Head of caudate nucleus (tissue), 42 donors: ENCODE results near the gene FAH.
A peak's percentile ranks its signal among the peaks of the same experiment; 100 is the strongest.
"Not testable (repeated sequence)": the region's sequence is repeated elsewhere in the genome, so short reads cannot be mapped to it uniquely, and the experiment has no call there.

Experiments used
- DNase-seq, 42 donors: peaks; one replicate each; pipeline versions ENCODE4 v3.0.0 to v3.0.0-alpha.2; 2020 to 2021; ENCODE audit warnings: mixed read lengths in 7 of 42
- intact Hi-C: fragments of 100-400 bp; cut with DNase I; formaldehyde crosslinking; loops from one replicate; pipeline ENCODE4 v1.15.0; 2022

Gene FAH

DNA sequence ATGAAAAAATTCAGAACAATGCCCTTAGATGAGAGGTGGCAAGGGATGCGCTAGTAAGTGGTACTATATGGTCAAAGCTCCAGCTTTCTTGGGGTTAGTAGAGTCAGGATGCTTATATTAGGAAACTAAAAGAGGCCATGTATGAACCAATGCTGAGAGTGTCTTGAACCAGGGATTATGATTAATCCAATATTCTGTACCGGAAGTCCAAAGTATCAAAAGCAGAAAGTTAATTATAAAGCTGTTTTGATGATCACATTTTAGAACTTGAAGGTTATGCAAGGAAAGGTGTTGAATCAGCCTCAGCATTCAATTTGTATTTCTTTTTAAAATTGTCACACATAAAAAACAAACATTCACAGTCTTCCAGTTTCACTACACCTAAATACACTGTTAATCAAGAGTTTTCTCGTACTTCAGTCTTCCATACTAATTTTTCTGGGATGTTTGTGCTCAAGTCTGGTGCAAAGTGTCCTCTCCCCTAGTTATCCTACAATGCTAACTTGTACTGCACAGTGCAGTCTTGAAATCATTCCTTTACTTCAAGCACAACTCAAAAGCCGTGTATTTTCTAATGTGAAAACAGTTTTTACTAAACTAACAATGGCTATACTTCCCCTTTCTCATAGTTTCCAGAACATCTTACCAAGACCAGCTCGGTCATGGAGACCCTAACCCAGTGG lies 10.7 kb upstream of the FAH start:
- intact Hi-C loops, result no loop called here

GRCh38 chr15:80142646-80143045 lies 10.2 kb upstream of the FAH start:
- intact Hi-C loops, result no loop called here
- no peak for DNase-seq

More for the DNA sequence above, 10.7 kb upstream of the FAH start:
- no peak for DNase-seq

DNA sequence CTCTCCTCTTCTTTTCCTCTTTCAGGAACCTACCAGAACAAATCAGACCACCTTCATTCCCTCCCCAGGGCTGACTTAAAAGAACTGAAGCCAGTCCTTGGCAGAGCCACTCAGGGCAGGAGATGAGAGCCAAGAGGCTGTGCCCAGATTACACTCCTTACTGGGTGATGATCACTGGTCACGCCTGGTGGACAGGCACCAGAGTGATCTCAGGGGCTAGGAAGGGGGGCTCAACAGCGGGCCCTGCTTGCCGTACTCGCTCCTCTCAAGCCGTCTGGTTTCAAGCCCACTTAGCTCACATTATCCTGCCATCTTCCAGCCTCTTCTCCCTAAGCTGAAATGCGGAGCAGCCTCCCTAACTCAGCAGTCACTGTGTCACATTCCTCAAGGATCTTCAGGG lies 1.7 kb upstream of the FAH start:
- intact Hi-C loops, result loop anchor here (10.0 kb wide), 1 partner anchor 76 kb away; no protein-coding TSS in a partner anchor
- no peak for DNase-seq

DNA sequence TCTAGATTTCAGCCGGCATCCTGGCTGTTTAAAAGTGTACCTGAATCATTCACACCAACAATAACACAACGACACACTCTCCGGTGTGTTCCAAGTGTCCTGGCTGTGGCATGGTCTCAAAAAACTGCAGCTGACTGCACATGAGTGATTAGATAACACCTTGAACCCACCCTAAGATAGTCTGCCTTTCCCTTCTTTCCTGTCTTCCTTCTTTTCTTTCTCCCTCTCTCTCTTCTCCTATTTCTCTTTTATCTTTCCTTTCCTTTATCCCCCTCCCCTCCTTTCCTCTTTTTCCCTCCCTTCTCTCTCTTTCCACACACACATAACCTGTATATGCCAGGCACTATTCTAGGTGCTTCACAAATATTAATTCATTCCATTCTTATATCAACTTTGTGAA lies 1.2 kb upstream of the FAH start:
- DNase-seq, result no peak
- intact Hi-C loops, result loop anchor here (10.0 kb wide), 1 partner anchor 77 kb away; no protein-coding TSS in a partner anchor

DNA sequence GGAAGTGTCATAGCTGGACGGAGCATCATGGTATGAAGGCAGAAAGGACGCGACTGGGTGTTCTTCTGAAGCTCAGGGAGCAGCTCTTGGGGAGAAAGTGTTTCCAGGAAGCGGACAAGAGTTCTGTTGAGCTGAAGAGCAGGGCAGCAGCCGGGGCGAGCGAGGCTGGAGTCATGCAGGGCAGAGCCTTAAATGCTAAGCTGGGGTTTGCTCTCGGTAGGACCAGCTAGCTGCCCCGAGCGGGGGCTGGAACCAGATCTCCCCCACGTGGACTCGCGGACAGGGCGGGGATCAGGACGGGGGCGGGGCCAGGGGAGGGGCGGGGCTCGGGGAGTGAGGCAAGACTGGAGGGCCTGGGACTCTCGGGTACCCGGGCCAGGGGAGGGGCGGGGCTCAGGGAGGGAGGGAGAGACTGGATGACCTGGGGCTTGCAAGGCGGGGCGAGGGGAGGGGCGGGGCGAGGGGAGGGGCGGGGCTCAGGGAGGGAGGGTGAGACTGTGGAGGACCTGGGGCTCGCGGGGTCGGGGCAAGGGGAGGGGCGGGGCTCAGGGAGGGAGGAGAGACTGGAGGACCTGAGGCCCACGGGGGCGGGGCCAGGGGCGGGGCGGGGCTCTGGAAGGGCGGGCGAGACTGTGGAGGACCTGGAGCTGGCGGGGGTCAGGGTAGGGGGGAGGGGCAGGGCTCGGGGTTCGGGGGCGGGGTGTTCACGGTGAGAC lies 461 bp upstream of the FAH start:
- intact Hi-C loops, result loop anchor here (10.0 kb wide), 1 partner anchor 78 kb away; no protein-coding TSS in a partner anchor
- DNase-seq, result peak; percentile 52 to 91 (median 81)

GRCh38 chr15:80153900-80154299 lies 1.1 kb downstream of the FAH start:
- intact Hi-C loops, result loop anchor here (10.0 kb wide), 1 partner anchor 79 kb away; no protein-coding TSS in a partner anchor

DNA sequence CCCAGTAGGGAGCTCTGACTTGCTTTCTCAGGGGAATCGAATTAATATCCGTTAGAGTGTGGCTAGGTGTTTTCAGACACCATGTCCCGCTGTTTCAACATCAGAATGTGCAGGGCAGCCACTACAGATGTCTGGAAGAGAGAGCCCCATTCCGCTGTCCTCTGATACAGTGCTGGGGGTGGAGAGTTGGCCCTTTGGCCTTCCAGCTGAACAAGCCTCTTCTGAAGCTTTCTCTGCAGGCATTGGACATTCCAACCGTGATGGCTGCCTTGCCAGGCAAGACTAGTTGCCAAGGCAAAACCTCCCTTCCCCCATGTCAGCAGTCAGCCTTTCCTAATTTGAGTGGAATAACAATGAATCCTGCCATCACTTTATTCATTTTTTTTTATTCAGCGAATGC lies 1.5 kb downstream of the FAH start:
- DNase-seq, result peak in 7 of 42 donors; percentile 13 to 59 (median 34)
- intact Hi-C loops, result loop anchor here (10.0 kb wide), 1 partner anchor 80 kb away; no protein-coding TSS in a partner anchor

More at GRCh38 chr15:80153900-80154299, 1.1 kb downstream of the FAH start:
- DNase-seq, result no peak

DNA sequence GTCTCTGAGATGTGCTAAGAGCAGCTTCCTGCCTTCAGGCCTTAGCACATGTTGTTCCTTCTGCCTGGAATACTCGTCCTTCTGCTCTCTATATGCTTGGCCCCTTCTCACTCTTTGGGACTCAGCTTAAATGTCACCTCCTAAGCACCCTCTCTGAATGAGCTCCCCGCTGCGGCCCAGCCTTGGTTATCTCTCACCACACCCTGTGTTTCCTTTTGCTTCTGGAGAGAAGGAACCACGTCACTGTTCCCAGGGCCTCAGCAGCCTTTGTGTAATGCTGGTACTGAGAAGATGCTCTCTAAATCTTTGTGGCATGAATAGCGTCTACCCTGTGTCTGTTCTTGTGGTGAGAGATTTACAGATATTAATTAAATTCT lies 2.2 kb downstream of the FAH start:
- intact Hi-C loops, result loop anchor here (10.0 kb wide), 1 partner anchor 80 kb away; no protein-coding TSS in a partner anchor
- DNase-seq, result no peak

DNA sequence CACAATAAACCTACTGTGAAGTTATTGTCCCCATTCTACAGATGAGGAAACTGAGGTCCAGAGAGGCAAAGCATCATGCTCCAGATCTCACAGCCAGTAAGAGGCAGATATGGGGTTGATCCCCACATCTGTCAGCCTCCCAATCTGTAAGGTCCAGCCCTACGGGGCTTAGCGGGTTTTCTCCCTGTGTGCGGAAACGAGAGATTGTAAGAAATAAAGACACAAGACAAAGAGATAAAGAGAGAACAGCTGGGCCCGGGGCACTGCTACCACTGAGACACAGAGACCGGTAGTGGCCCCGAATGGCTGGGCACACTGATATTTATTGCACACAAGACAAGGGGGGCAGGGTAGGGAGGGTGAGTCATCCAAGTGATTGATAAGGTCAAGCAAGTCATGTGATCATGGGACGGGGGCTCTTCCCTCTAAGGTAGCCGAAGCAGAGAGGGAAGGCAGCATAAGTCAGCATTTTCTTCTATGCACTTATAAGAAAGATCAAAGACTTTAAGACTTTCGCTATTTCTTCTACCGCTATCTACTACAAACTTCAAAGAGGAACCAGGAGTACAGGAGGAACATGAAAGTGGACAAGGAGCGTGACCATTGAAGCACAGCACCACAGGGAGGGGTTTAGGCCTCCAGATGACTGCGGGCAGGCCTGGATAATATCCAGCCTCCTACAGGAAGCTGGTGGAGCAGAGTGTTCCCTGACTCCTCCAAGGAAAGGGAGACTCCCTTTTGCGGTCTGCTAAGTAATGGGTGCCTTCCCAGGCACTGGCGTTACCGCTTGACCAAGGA lies 2.8 kb downstream of the FAH start:
- DNase-seq, result not testable (repeated sequence)
- intact Hi-C loops, result loop anchor here (10.0 kb wide), 1 partner anchor 81 kb away; no protein-coding TSS in a partner anchor

- DNase-seq, result no peak
- intact Hi-C loops, result loop anchor here (10.0 kb wide), 1 partner anchor 81 kb away; no protein-coding TSS in a partner anchor
Observed at GRCh38 chr15:80156176-80156720, 3.4 kb downstream of the FAH start.

DNA sequence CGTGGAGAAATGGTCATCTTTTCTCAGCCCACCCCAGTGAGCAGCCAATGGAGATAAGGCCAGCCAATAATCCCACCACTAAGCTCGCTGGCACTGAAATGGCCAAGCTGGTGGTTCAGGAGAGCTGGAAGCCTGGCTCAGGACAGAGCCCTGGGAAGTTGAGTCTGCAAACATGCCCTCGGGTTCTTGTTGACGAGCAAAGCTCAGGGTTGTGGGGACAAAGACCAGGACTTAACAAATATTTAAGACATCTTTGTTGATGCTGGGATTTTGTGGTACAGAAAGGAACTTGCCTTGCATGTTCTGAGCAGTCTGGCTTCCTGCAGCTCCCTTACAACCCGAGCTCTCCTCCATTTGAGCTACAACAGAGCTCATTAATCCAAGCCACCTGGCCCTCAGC lies 4.4 kb downstream of the FAH start:
- DNase-seq, result no peak
- intact Hi-C loops, result loop anchor here (10.0 kb wide), 1 partner anchor 82 kb away; no protein-coding TSS in a partner anchor

DNA sequence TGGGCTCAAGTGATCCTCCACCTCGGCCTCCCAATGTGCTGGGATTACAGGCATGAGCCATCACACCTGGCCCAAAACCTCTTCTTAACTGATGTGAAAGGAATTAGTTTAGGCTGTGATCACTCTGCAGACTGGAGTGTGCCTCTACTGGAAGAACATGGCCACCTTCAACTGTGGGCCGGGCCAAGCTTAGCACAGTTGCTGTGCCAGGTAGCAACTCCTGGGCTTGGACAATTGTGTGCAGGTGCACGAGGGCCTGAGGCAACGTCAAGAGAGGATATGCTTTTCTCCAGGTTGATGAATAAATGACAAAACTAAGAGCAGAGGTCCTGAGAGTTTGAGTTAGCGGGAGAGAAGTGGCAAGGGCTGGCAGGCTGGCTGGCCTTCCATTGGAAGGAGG lies 6.5 kb downstream of the FAH start:
- intact Hi-C loops, result loop anchor here (10.0 kb wide), 1 partner anchor 84 kb away; no protein-coding TSS in a partner anchor
- DNase-seq, result no peak

DNA sequence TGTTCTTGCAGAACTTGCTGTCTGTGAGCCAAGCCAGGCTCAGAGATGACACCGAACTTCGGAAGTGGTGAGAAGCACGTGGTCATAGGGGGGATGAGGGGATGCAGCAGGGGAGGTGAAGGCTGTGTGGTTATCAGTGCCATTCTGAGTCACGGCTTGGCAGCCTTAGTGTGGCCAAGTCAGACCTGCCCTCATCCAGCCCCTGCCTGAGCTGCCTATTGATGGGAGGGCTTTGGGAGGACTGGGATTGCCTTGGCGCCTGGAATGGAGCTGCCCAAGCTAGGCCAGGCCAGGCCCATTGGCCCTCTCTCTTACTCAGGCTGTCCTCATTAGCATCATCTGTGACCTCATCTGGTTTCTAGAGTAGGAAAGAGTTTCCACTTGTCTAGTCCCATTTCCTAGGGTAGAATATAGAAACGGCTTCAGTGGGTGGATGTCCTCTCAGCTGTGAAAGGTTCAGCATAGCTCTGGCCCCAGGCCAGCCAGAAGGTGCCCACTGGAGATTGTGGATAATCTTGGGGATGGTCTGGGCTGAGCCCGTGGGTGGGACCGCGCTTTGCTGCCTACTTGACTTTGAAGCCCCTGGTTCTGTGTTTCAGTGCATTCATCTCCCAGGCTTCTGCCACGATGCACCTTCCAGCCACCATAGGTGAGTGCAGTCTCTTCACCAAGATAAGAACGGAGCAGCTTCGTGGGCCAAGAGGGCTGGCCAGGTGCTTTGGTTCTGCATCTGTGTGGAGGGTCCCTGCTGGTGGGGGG lies 7.2 kb downstream of the FAH start:
- no peak for DNase-seq
- intact Hi-C loops, result loop anchor here (10.0 kb wide), 1 partner anchor 85 kb away; no protein-coding TSS in a partner anchor

DNA sequence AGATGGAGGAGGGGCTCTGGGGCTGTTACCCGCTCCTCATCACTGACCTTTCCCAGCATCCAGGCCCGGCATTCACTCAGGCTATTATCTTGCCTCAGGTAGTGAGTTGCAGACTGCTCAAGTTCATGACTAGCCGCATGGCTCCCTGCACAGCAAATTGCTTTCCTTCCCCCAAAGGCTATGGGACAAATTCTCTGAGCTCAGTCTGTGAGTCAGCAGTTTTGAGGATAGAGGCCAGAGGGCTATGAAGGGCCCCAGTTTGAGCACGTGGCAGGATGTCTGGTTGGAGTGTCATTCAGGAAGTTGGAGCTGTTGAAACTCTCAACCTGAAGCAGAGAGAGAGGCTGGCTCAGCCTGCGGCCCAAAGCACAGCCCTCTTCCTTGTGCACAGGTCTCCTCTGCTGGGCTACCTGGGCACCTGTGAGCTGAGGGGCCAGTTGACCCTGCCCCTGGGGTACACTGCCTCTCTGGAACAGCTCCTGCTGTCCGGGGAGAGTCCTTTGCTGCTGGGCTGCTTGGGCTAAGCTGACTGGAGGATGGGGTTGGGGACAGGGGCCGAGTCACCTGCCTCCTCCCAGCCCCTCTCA lies 7.9 kb downstream of the FAH start:
- peak in 37 of 42 donors; percentile 11 to 68 (median 43) for DNase-seq
- intact Hi-C loops, result no loop called here

DNA sequence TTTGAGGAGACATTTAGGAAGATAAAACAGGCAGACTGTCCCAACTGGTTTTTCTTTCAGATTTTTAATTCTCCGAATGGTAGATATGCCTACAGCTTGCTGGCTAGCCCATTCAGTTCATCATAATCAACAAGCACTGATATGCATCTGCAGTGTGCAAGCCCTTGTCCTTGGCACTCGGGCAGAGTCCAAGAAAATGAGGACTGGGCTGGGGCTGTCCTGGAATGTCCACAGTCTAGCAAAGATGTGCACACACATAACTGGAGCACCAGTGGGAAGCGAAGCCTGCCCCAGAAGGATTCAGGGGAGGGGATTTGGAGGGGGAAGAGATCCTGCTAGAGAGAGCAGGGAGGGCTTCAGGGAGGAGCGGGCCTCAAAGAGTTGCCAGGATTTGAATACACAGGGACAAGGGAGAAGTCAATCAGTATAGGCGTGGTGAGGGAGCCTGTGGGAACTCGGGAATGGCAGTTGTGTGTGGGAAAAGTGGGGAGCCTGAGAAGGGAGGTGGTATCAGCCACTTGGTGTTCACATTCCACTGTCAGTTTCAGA lies 8.7 kb downstream of the FAH start:
- DNase-seq, result no peak
- intact Hi-C loops, result no loop called here

DNA sequence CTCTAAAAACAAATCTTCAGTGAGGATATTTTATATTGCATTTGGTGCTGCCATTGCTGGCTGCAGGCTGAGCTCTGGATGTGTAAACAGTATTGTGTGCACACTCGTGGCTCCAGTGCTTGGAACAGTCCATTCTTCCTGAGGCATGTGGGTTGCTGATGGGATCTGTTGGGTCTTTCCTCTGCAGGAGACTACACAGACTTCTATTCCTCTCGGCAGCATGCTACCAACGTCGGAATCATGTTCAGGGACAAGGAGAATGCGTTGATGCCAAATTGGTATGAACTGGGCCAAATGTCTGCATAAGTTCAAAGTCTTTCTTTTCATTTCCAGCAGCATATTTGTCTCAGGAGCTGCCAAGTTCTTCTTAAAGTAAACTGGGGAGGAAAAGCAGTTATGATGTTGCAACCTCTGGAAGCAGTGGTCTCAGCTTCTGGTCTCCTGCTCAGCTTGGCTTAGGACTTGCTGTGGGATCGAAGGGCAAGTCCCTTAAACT lies 9.3 kb downstream of the FAH start:
- intact Hi-C loops, result no loop called here
- no peak for DNase-seq

DNA sequence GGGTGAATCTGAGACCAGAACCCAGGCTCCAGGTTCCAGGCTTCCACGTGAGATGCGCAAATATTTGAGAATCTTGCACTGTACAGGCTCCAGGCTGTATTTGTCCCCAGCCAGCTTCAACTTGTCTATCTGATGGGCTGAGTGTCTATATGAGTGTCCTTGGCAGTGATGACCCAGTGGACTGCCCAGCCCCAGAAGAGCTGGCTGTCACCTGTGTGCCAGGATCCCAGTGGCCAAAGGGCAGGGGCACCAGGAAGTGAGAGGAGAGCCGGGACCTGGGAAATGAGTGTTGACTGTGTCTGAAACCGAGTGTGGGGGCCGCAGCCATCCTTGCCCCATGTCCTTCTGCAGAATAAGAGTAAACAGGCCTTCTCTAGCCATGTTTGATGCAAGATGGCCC lies 10.4 kb downstream of the FAH start:
- intact Hi-C loops, result no loop called here
- DNase-seq, result peak in 2 of 42 donors; percentile 1 to 4
